Measurements from ENCODE around the gene ARHGEF37. TPM values are rescaled to one million over a fixed set of nuclear protein-coding genes. Genes with fewer than 3 reads are reported as not detected.

Gene ARHGEF37
- total RNA-seq, 1 donor from 2014 or later = 9.2 TPM

DNA sequence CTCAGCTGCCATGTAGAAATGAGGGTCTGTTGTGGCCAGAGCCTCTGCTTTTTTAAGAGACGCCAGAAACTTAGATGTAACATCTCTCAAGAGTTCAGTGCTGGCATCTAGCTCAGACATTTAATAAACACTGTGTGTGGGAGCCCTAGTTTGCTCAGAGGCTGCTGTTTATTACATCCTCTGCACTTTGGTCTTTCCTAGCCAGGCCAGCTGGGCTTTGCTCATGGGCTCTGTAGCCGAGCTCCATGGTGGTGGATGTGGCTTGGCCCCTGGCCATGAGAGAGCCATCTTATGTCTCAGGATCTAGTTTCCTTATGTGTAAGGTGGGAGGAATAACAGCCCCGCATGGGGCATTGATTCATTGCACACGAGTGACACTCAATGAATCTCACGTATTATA is 30.0 kb downstream of the ARHGEF37 start:
- TF ChIP-seq, protein P1, sequence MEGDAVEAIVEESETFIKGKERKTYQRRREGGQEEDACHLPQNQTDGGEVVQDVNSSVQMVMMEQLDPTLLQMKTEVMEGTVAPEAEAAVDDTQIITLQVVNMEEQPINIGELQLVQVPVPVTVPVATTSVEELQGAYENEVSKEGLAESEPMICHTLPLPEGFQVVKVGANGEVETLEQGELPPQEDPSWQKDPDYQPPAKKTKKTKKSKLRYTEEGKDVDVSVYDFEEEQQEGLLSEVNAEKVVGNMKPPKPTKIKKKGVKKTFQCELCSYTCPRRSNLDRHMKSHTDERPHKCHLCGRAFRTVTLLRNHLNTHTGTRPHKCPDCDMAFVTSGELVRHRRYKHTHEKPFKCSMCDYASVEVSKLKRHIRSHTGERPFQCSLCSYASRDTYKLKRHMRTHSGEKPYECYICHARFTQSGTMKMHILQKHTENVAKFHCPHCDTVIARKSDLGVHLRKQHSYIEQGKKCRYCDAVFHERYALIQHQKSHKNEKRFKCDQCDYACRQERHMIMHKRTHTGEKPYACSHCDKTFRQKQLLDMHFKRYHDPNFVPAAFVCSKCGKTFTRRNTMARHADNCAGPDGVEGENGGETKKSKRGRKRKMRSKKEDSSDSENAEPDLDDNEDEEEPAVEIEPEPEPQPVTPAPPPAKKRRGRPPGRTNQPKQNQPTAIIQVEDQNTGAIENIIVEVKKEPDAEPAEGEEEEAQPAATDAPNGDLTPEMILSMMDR (IDR thresholded peaks at IDR 0.05; ENCODE audit: insufficient read depth, low read length, severe bottlenecking) = no peak
- DNase-seq (ENCODE audit: low read depth) = no peak
- no peak for FAIRE-seq
- Histone ChIP-seq H3K27me3 (ENCODE audit: control insufficient read depth, insufficient read depth, low read length) (no peaks in the 10 kb centered on the region), H3K36me3 (ENCODE audit: control insufficient read depth, insufficient read depth, low read length) (peaks cover 20% of the 10 kb centered on the region), H3K4me3 (ENCODE audit: low read depth, low read length) (no peak overlapping the region)

GRCh38 chr5:149614034-149614907 is 33.0 kb downstream of the ARHGEF37 start:
- no peaks in the 10 kb centered on the region for H3K27me3 ChIP-seq (ENCODE audit: control insufficient read depth, insufficient read depth, low read length)
- peaks cover 22% of the 10 kb centered on the region for H3K36me3 ChIP-seq (ENCODE audit: control insufficient read depth, insufficient read depth, low read length)
- no peak for FAIRE-seq
- no peak for DNase-seq (ENCODE audit: low read depth)
- TF ChIP-seq, protein P1 (IDR thresholded peaks at IDR 0.05; ENCODE audit: insufficient read depth, low read length, severe bottlenecking) = no peak
- H3K4me3 ChIP-seq (ENCODE audit: low read depth, low read length) = no peak overlapping the region

- H3K4me3 ChIP-seq (ENCODE audit: low read depth, low read length) = no peak overlapping the region
- no peak for DNase-seq (ENCODE audit: low read depth)
- no peak for FAIRE-seq
- TF ChIP-seq, protein P1 (IDR thresholded peaks at IDR 0.05; ENCODE audit: insufficient read depth, low read length, severe bottlenecking) = no peak
- peaks cover 9% of the 10 kb centered on the region for H3K36me3 ChIP-seq (ENCODE audit: control insufficient read depth, insufficient read depth, low read length)
- no peaks in the 10 kb centered on the region for H3K27me3 ChIP-seq (ENCODE audit: control insufficient read depth, insufficient read depth, low read length)
Observed at GRCh38 chr5:149615976-149616375, 34.7 kb downstream of the ARHGEF37 start.

DNA sequence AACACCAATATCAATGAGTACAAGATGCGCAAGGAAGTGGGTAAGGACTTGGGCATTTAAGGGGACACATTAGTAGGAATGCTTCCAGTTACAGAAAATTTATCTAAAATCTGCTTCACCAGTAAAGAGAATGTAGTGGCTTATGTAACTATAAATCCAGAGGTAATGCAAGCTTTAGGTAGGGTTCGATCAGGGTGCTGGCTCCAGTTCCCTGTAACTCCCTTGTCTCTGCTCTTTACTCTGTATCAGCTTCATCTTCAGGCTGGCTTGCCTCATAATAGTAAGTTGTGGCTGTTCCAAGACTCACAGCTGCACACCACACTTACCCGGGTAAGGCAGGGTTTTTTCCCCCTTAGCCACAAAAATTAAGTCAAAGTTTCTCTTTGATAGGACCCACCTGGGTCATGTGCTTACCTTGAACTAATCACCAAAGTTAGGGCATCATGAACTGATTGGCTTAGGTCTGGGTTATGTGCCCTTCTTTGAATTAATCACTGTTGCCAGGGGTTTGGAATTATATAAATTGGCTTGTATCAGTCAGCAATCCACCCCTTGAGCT is 35.5 kb downstream of the ARHGEF37 start:
- Histone ChIP-seq H3K27me3 (ENCODE audit: control insufficient read depth, insufficient read depth, low read length) (no peaks in the 10 kb centered on the region), H3K36me3 (ENCODE audit: control insufficient read depth, insufficient read depth, low read length) (peaks cover 10% of the 10 kb centered on the region), H3K4me3 (ENCODE audit: low read depth, low read length) (no peak overlapping the region)
- TF ChIP-seq, protein P1 (IDR thresholded peaks at IDR 0.05; ENCODE audit: insufficient read depth, low read length, severe bottlenecking) = no peak
- DNase-seq (ENCODE audit: low read depth) (no peak), FAIRE-seq (no peak)

- Histone ChIP-seq H3K36me3 (ENCODE audit: control insufficient read depth, insufficient read depth, low read length) (peaks cover 13% of the 10 kb centered on the region), H3K27me3 (ENCODE audit: control insufficient read depth, insufficient read depth, low read length) (no peaks in the 10 kb centered on the region), H3K4me3 (ENCODE audit: low read depth, low read length) (no peak overlapping the region)
- FAIRE-seq = no peak
- DNase-seq (ENCODE audit: low read depth) = peak; percentile 23
- TF ChIP-seq, protein P1 (IDR thresholded peaks at IDR 0.05; ENCODE audit: insufficient read depth, low read length, severe bottlenecking) = no peak
Observed at GRCh38 chr5:149617760-149618306, 36.5 kb downstream of the ARHGEF37 start.

Data from bronchial epithelial cell (primary cell).